NT2/D1 (cell line): ENCODE measurements around the gene FARS2.

ENCODE experiments used
- YY1 ChIP-seq: IDR thresholded peaks from 2 replicates; pipeline ENCODE4 v1.6.1; 2011; ENCODE audit not compliant: insufficient read length, insufficient read depth
- ZNF274 ChIP-seq: IDR thresholded peaks from 2 replicates; pipeline ENCODE4 v1.6.1; 2011; ENCODE audit warnings: mild to moderate bottlenecking, low read depth, low read length

- TF ChIP-seq ZNF274 (no peak), YY1 (no peak)
Measured at GRCh38 chr6:5580736-5581581, 319.6 kb downstream of the FARS2 start.
